ENCODE measurements around the gene VSTM2B.

VSTM2B gene

DNA sequence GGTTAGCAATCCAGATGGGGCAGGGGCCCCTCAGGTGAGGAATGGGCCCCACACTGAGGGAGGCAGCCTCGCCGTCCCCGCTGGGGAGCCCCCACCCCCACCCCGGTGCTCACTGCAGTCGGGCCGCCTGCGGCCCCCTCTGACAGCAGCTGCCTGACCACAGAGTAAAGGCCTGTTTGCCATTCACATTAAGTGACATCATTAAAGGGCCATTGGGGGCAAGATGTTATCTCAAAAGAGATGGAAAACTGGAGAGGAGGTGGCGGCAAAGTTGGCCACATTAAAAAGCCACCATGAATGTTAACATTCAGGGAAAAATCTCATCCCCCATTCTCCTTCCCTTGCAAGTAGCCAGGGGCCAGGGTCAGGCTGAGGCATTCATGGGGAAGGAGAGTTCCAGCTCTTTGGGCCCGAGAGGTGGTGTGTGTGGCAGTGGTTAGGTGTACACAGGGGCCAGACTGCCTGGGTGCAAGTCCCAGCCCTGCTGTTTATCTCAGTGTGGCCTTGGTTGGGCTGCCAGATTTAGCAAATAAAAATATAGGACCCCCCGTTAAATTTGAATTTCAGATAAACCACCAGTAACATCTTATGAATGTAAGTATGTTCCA, 20.9 kb downstream of the VSTM2B start:
- H3K4me2 ChIP-seq (ENCODE audit: low read length) = no peak overlapping the region
- TF ChIP-seq, protein P1, sequence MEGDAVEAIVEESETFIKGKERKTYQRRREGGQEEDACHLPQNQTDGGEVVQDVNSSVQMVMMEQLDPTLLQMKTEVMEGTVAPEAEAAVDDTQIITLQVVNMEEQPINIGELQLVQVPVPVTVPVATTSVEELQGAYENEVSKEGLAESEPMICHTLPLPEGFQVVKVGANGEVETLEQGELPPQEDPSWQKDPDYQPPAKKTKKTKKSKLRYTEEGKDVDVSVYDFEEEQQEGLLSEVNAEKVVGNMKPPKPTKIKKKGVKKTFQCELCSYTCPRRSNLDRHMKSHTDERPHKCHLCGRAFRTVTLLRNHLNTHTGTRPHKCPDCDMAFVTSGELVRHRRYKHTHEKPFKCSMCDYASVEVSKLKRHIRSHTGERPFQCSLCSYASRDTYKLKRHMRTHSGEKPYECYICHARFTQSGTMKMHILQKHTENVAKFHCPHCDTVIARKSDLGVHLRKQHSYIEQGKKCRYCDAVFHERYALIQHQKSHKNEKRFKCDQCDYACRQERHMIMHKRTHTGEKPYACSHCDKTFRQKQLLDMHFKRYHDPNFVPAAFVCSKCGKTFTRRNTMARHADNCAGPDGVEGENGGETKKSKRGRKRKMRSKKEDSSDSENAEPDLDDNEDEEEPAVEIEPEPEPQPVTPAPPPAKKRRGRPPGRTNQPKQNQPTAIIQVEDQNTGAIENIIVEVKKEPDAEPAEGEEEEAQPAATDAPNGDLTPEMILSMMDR (IDR thresholded peaks at IDR 0.05) = no peak
- no peak overlapping the region for H3K27ac ChIP-seq
- no peaks in the 10 kb centered on the region for H3K79me2 ChIP-seq
- no peak overlapping the region for H3K4me3 ChIP-seq (ENCODE audit: low read depth, low read length)
- H3K9ac ChIP-seq = no peak overlapping the region
- no peak overlapping the region for H2AFZ ChIP-seq
- no peaks in the 10 kb centered on the region for H3K36me3 ChIP-seq (ENCODE audit: control insufficient read depth, insufficient read depth, low read length)
- H3K4me1 ChIP-seq = no peaks in the 10 kb centered on the region
- H3K9me3 ChIP-seq (ENCODE audit: control insufficient read depth, low read length) = no peaks in the 10 kb centered on the region
- no peaks in the 10 kb centered on the region for H3K27me3 ChIP-seq (ENCODE audit: control insufficient read depth, insufficient read depth, low read length)

DNA sequence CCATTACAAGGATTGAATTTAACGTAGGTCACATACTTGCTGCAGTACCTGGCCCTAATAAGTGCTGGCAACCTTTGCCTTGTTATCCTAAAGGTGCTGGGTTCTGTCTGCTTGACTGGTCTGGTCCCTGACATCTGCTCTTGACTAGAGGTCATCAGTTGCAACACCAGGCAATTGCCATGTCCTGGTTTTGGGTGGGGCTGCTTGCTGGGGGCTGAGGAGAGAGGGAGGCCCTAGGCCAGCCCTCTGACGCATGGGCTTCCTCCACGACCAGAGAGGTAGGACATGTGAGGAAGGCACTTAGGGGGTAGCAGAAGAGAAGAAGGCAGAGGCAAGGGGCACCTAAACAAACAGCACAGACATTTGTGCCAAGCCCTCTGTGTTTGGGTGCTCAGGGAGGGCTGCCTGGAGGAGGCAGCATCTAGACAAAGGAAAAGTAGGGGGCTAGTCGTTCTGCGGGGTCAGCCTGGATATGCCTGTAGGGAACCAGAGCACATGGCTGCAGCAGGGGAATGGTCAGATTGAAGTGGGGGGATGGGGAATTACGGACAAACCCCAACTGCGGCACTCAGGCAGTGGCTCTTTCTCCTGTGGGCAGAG, 21.7 kb downstream of the VSTM2B start:
- Histone ChIP-seq H3K27me3 (ENCODE audit: control insufficient read depth, insufficient read depth, low read length) (no peaks in the 10 kb centered on the region), H3K9me3 (ENCODE audit: control insufficient read depth, low read length) (no peaks in the 10 kb centered on the region), H3K4me2 (ENCODE audit: low read length) (no peak overlapping the region), H3K4me1 (no peaks in the 10 kb centered on the region), H3K79me2 (no peaks in the 10 kb centered on the region), H3K9ac (no peak overlapping the region), H3K4me3 (ENCODE audit: low read depth, low read length) (no peak overlapping the region), H3K27ac (no peak overlapping the region), H2AFZ (no peak overlapping the region), H3K36me3 (ENCODE audit: control insufficient read depth, insufficient read depth, low read length) (no peaks in the 10 kb centered on the region)
- TF ChIP-seq, protein P1 (IDR thresholded peaks at IDR 0.05) = no peak

DNA sequence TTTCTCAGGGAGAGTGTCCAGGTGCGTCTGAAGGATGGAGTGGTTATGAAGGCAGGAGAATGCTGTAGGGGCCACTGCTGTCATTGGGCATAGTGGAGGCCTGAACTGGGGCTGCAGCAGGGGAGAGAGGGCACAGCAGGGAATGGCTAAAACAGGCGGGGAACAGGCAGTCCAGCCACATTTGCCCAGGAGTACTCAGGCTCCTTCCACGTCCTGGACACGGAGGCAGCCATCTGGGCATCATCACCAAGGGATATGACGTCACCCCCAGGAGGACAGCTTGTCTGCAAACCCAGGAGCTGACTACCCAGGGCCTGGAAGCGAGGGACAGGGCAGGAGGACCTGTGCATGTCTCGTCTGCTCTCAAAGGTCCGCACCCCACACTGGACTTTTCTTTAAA, 22.2 kb downstream of the VSTM2B start:
- TF ChIP-seq, protein P1 (IDR thresholded peaks at IDR 0.05) = no peak
- Histone ChIP-seq H3K79me2 (no peaks in the 10 kb centered on the region), H3K4me2 (ENCODE audit: low read length) (no peak overlapping the region), H3K4me3 (ENCODE audit: low read depth, low read length) (no peak overlapping the region), H3K36me3 (ENCODE audit: control insufficient read depth, insufficient read depth, low read length) (no peaks in the 10 kb centered on the region), H3K27ac (no peak overlapping the region), H3K9ac (no peak overlapping the region), H3K9me3 (ENCODE audit: control insufficient read depth, low read length) (no peaks in the 10 kb centered on the region), H3K27me3 (ENCODE audit: control insufficient read depth, insufficient read depth, low read length) (no peaks in the 10 kb centered on the region), H3K4me1 (no peaks in the 10 kb centered on the region), H2AFZ (no peak overlapping the region)

DNA sequence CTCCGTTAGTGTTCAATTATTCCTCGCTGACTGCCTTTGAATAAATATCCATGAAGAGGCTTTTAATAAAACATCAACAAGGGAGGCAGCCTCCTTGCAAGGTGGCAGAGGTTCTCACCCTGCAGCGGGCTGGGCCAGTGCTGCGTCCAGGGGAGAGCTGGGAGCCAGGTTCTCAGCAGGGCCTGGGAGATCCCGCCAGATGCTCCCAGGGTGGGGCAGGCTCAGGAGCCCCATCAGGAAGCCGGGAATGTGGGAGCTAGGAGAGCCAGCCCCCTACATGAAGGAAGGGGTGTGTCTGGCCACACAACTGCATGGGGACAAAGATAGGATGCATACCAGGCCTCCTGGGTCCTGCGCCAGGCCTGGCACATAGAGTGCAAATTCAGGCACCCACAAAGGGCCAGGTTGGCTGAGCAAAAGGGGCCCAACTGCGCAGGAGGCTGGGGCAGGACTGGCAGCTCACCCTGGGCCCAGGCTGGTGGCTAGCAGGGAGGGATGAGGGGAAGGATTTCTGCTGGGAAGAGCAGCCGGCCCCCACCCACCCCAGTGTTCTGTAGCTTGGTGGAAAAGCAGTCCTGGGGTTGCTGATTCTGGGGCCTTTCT, 22.8 kb downstream of the VSTM2B start:
- Histone ChIP-seq H3K27ac (no peak overlapping the region), H3K9ac (no peak overlapping the region), H3K4me2 (ENCODE audit: low read length) (no peak overlapping the region), H3K36me3 (ENCODE audit: control insufficient read depth, insufficient read depth, low read length) (no peaks in the 10 kb centered on the region), H3K4me1 (no peaks in the 10 kb centered on the region), H3K27me3 (ENCODE audit: control insufficient read depth, insufficient read depth, low read length) (no peaks in the 10 kb centered on the region), H2AFZ (no peak overlapping the region), H3K79me2 (no peaks in the 10 kb centered on the region), H3K9me3 (ENCODE audit: control insufficient read depth, low read length) (no peaks in the 10 kb centered on the region), H3K4me3 (ENCODE audit: low read depth, low read length) (no peak overlapping the region)
- TF ChIP-seq, protein P1 (IDR thresholded peaks at IDR 0.05) = no peak
